NCI-H460 (cell line): ENCODE results near the gene PCDHGA4. TPM values are rescaled to one million over a fixed set of nuclear protein-coding genes. Genes with fewer than 3 reads are reported as not detected.
"Not testable (repeated sequence)": the region's sequence is repeated elsewhere in the genome, so short reads cannot be mapped to it uniquely, and the experiment has no call there.

Experiments
- DNase-seq: peaks from one replicate; pipeline ENCODE4 v3.0.0-alpha.2; 2016; ENCODE audit warnings: low read depth; ENCODE audit errors: extremely low read depth
- total RNA-seq: library from RNA; depleted of rRNA; stranded (reverse); fragments of >200 nt; shearing (Covaris generic); gene quantifications from 2 replicates; pipeline ENCODE4 v1.2.3, GENCODE V29; 2014

The PCDHGA4 gene
- total RNA-seq, 1 experiment from 2014 or later, result 0.79 TPM

DNA sequence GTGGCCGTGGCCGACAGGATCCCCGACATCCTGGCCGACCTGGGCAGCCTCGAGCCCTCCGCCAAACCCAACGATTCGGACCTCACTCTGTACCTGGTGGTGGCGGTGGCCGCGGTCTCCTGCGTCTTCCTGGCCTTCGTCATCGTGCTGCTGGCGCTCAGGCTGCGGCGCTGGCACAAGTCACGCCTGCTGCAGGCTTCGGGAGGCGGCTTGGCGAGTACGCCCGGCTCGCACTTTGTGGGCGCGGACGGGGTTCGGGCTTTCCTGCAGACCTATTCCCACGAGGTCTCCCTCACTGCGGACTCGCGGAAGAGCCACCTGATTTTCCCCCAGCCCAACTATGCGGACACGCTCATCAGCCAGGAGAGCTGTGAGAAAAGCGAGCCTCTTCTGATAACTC lies 8.8 kb upstream of the PCDHGA4 start:
- DNase-seq, result not testable (repeated sequence)

DNA sequence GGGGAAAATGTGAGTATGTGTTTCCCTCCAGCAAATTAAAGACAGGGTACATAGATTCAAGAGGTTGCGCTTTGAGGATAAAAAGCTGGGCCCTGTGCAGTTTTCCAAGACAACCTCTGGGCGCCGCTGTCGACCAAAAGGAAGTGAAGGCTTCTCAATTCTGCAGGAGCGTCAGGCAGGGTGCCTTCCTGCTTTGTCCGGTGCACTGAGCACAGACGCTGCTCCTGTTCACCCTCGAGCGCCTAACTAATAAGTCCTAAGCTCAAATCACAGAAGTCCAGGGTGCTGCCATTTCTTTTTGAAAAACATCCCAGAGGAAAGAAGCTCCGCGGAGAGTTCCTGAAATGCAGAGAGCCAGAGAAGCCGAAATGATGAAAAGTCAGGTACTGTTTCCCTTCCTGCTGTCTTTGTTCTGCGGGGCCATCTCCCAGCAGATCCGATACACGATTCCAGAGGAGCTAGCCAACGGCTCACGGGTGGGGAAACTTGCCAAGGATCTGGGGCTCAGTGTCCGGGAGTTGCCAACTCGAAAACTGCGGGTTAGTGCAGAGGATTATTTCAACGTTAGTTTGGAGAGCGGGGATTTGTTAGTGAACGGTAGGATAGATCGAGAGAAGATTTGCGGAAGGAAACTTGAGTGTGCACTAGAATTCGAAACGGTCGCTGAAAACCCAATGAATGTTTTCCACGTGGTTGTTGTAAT lies 4.8 kb upstream of the PCDHGA4 start, which contains the start of gene PCDHGB1:
Gene PCDHGB1 (plus strand): TSS at position 183 of the 703 bp plus-strand sequence. CDS start 162 bp downstream, at position 345.
- DNase-seq, result peak; percentile 66

- DNase-seq, result no peak
Observed at GRCh38 chr5:141351591-141351990, 3.2 kb upstream of the PCDHGA4 start.

- DNase-seq, result no peak
Observed at GRCh38 chr5:141355641-141356040, 820 bp downstream of the PCDHGA4 start.

DNA sequence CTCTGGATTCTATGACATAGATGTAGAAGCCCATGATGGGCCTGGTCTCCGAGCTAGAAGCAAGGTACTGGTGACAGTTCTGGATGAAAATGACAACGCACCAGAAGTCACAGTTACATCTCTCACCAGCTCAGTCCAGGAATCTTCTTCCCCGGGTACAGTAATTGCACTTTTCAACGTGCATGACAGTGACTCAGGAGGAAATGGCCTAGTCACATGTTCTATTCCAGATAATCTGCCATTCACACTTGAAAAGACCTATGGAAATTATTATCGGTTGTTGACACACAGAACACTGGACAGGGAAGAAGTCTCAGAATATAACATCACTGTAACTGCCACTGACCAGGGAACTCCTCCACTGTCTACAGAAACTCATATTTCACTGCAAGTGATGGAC lies 1.3 kb downstream of the PCDHGA4 start:
- no peak for DNase-seq

- DNase-seq, result no peak
Observed at GRCh38 chr5:141356950-141357349, 2.1 kb downstream of the PCDHGA4 start.

- DNase-seq, result peak; percentile 56
Observed at GRCh38 chr5:141359790-141360426, 5.1 kb downstream of the PCDHGA4 start, which contains the start of gene PCDHGB2. TSS of gene PCDHGB2 (plus strand) at chr5:141359994. CDS start at chr5:141360136, 142 bp downstream.

DNA sequence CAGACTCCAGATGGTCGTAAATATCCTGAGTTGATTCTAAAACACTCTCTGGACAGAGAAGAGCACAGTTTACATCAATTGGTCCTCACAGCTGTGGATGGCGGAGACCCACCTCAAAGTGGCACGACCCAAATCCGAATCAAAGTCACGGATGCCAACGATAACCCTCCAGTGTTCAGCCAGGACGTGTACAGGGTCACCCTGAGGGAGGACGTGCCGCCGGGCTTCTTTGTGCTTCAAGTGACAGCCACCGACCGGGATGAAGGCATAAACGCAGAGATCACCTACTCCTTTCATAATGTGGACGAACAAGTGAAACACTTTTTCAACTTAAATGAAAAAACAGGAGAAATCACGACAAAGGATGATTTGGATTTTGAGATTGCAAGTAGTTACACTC lies 5.9 kb downstream of the PCDHGA4 start:
- no peak for DNase-seq

GRCh38 chr5:141362719-141363118 lies 7.9 kb downstream of the PCDHGA4 start:
- DNase-seq, result no peak

DNA sequence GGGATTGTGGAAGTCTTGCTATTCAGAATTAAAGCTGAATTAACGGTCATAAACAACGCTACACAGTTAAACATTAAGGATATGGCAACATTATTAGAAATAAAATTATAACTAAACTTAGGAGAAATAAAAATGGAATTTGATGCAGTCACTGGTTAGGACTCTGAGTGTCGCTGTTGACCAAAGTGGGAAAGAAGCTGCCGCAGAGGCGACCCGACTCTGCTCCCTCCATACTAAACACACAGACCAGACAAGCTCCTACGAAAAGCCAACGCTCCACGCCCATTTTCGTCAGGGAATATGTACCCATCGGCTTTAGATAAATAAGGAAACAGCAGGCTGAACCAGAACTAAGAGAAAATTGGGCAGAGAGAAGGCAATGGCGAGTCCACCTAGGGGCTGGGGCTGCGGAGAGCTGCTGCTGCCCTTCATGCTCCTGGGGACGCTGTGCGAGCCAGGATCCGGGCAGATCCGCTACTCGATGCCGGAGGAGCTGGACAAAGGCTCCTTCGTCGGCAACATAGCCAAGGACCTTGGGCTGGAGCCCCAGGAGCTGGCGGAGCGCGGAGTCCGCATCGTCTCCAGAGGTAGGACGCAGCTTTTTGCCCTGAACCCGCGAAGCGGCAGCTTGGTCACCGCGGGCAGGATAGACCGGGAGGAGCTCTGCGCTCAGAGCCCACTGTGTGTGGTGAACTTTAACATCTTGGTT lies 9.3 kb downstream of the PCDHGA4 start, which contains the start of gene PCDHGA5:
Gene PCDHGA5 (plus strand): TSS at position 211 of the 709 bp plus-strand sequence. CDS start 169 bp downstream, at position 380.
- no peak for DNase-seq

DNA sequence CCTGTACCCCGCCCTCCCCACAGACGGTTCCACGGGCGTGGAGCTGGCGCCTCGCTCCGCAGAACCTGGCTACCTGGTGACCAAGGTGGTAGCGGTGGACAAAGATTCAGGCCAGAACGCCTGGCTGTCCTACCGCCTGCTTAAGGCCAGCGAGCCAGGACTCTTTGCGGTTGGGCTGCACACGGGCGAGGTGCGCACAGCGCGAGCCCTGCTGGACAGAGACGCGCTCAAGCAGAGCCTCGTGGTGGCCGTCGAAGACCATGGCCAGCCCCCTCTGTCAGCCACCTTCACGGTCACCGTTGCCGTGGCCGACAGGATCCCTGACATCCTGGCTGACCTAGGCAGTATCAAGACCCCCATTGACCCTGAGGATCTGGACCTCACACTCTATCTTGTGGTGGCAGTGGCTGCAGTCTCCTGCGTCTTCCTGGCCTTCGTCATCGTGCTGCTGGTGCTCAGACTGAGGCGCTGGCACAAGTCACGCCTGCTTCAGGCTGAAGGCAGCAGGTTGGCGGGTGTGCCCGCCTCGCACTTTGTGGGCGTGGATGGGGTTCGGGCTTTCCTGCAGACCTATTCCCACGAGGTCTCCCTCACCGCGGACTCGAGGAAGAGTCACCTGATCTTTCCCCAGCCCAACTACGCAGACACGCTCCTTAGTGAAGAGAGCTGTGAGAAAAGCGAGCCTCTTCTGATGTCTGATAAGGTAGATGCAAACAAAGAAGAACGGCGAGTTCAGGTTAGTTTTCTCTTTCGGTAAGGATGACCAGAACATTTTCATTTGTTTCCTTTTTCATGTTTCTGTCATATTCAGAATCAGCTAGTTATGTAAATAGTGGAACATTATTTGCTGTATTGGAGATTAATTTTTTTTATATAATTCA lies 11.4 kb downstream of the PCDHGA4 start:
- DNase-seq, result no peak

GRCh38 chr5:141369994-141370848 lies 15.4 kb downstream of the PCDHGA4 start, which contains the start of gene PCDHGB3:
TSS of gene PCDHGB3 (plus strand) at chr5:141370242. CDS start at chr5:141370395, 153 bp downstream.
- DNase-seq, result no peak

- DNase-seq, result no peak
Observed at GRCh38 chr5:141371572-141372475, 17.0 kb downstream of the PCDHGA4 start.

GRCh38 chr5:141373673-141374317 lies 19.0 kb downstream of the PCDHGA4 start, which contains the start of gene PCDHGA6:
TSS of gene PCDHGA6 (plus strand) at chr5:141373891. CDS start at chr5:141374084, 193 bp downstream.
- DNase-seq, result no peak

- no peak for DNase-seq
Observed at GRCh38 chr5:141374627-141375026, 19.8 kb downstream of the PCDHGA4 start.

DNA sequence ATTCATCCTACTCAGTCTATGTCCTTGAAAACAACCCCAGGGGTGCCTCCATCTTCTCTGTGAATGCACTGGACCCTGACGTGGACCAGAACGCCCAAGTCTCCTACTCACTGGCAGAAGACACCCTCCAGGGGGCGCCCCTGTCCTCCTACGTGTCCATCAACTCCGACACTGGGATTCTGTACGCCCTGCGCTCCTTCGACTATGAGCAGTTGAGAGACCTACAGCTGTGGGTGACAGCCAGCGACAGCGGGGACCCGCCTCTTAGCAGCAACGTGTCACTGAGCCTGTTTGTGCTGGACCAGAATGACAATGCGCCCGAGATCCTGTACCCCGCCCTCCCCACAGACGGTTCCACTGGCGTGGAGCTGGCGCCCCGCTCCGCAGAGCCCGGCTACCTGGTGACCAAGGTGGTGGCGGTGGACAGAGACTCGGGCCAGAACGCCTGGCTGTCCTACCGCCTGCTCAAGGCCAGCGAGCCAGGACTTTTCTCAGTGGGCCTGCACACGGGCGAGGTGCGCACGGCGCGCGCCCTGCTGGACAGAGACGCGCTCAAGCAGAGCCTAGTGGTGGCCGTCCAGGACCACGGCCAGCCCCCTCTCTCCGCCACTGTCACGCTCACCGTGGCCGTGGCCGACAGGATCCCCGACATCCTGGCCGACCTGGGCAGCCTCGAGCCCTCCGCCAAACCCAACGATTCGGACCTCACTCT lies 20.8 kb downstream of the PCDHGA4 start:
- not testable (repeated sequence) for DNase-seq
